Body of pancreas (tissue), 4 donors: Measurements from ENCODE around the gene SERINC3. TPM values are rescaled to one million over a fixed set of nuclear protein-coding genes. Genes with fewer than 3 reads are reported as not detected.
A peak's percentile ranks its signal among the peaks of the same experiment; 100 is the strongest.
"Not testable (repeated sequence)": the region's sequence is repeated elsewhere in the genome, so short reads cannot be mapped to it uniquely, and the experiment has no call there.

Source experiments
- ATAC-seq: fragments of 150-250 bp; one replicate; pipeline ENCODE4 v1.9.1; 2016
- DNase-seq, 4 donors: peaks; one replicate each; pipeline ENCODE4 v3.0.0-alpha.2; 2019
- H3K27ac ChIP-seq, 4 donors: fragments of 200-600 bp; sonication (generic); 1 replicate in 3 of 4; 2 replicates in 1 of 4; pipeline versions ENCODE4 v1.5.1 to v1.6.1; 2016 to 2019; ENCODE audit warnings: mild to moderate bottlenecking in 1 of 4, mixed read lengths in 1 of 4, moderate library complexity in 1 of 4
- H3K27me3 ChIP-seq, 2 donors: fragments of 200-600 bp; sonication (generic); one replicate each; pipeline ENCODE4 v1.6.0; 2016; ENCODE audit warnings: mild to moderate bottlenecking in 1 of 2
- H3K36me3 ChIP-seq, 2 donors: fragments of 200-600 bp; sonication (generic); replicated peaks in 1 of 2; 2 replicates each; pipeline ENCODE4 v1.5.1; 2016; ENCODE audit warnings: low read depth in 2 of 2; ENCODE audit not compliant: insufficient read depth in 1 of 2
- H3K4me1 ChIP-seq: fragments of 200-600 bp; sonication (generic); one replicate; pipeline ENCODE4 v1.6.0; 2016
- H3K4me3 ChIP-seq, 2 donors: fragments of 200-600 bp; sonication (generic); 1 replicate in 1 of 2; 2 replicates in 1 of 2; pipeline ENCODE4 v1.5.1; 2016 to 2019
- H3K9me3 ChIP-seq, 3 donors: fragments of 200-600 bp; sonication (generic); 1 replicate in 2 of 3; 2 replicates in 1 of 3; pipeline ENCODE4 v1.5.1; 2016
- CTCF ChIP-seq, 7 experiments: fragments of 450-650 bp in 4 of 7; fragments of 200-600 bp in 3 of 7; sonication (generic) in 3 of 7; IDR thresholded peaks; one replicate each; pipeline ENCODE4 v1.5.1; 2016 to 2019; ENCODE audit warnings: antibody characterized with exemption in 7 of 7
- POLR2A ChIP-seq, 3 donors: fragments of 450-650 bp; IDR thresholded peaks; one replicate each; pipeline ENCODE4 v1.6.1; 2016; ENCODE audit warnings: antibody characterized with exemption in 3 of 3, mild to moderate bottlenecking in 2 of 3
- WGBS, 2 donors: methylation state at CpG; one replicate each; pipeline ENCODE4 v1.1.5; 2017; 5-methylcytosine and 5-hydroxymethylcytosine counted together
- intact Hi-C: fragments of 100-400 bp; cut with DNase I; formaldehyde crosslinking; loops from one replicate; pipeline ENCODE4 v1.15.1; 2023
- total RNA-seq, 2 donors: library from RNA; depleted of rRNA; stranded (reverse); fragments of >200 nt; gene quantifications; one replicate each; pipeline ENCODE4 v1.1.0, GENCODE V29; 2016

The SERINC3 gene
- total RNA-seq, 2 donors from 2014 or later: 28.3 to 36.3 TPM

GRCh38 chr20:44475694-44476560 is 45.9 kb downstream of the SERINC3 start, which contains the start of gene TTPAL:
Gene TTPAL, plus strand, starts transcription at chr20:44475874. Its CDS starts 4,126 bp downstream, at chr20:44480000.
- TF ChIP-seq POLR2A (IDR thresholded peaks at IDR 0.05) (peak; percentile 93 to 98 (median 97)), CTCF (IDR thresholded peaks at IDR 0.05) (peak in 6 of 7 experiments; percentile 12 to 70 (median 50))
- intact Hi-C loops: no loop called here

GRCh38 chr20:44475372-44475693 is 46.5 kb downstream of the SERINC3 start:
- Histone ChIP-seq H3K36me3 (no peaks in the 10 kb centered on the region), H3K27me3 (no peaks in the 10 kb centered on the region), H3K9me3 (no peaks in the 10 kb centered on the region), H3K4me3 (peak overlapping the region; percentile 37 to 71), H3K27ac (peak overlapping the region; percentile 57 to 87 (median 78)), H3K4me1 (peaks cover 29% of the 10 kb centered on the region)
- DNase-seq (no peak), ATAC-seq (peak; percentile 8)
- TF ChIP-seq CTCF (IDR thresholded peaks at IDR 0.05): no peak
- TF ChIP-seq POLR2A (IDR thresholded peaks at IDR 0.05): no peak
- intact Hi-C loops: no loop called here
- 4 to 7% methylated on average over 2 of the region's 2 CpGs for WGBS, 2 donors

More at GRCh38 chr20:44475694-44476560, 45.9 kb downstream of the SERINC3 start, which contains the start of gene TTPAL:
- peaks cover 23% of the 10 kb centered on the region for H3K4me1 ChIP-seq
- WGBS, 2 donors: 3 to 5% methylated on average over 17 to 49 of the region's 55 CpGs
- peak; percentile 98 for ATAC-seq
- H3K36me3 ChIP-seq: no peaks in the 10 kb centered on the region
- no peaks in the 10 kb centered on the region for H3K9me3 ChIP-seq
- peak; percentile 90 to 94 (median 92) for DNase-seq
- H3K4me3 ChIP-seq: peak within 1 kb of the TSS; percentile 37 to 71
- H3K27ac ChIP-seq: peak within 1 kb of the TSS; percentile 57 to 87 (median 78)
- no peaks in the 10 kb centered on the region for H3K27me3 ChIP-seq

- H3K27ac ChIP-seq, intact Hi-C loops, ATAC-seq, H3K36me3 ChIP-seq, DNase-seq, H3K9me3 ChIP-seq, H3K27me3 ChIP-seq, H3K4me3 ChIP-seq: not testable (repeated sequence)
- H3K4me1 ChIP-seq: peaks cover 37% of the 10 kb centered on the region
- WGBS, 2 donors: 84 to 85% methylated on average over 6 to 9 of the region's 9 CpGs
Measured at GRCh38 chr20:44472283-44472682, 49.6 kb downstream of the SERINC3 start.

- no peaks in the 10 kb centered on the region for H3K27me3 ChIP-seq
- intact Hi-C loops: no loop called here
- no peaks in the 10 kb centered on the region for H3K36me3 ChIP-seq
- no peak for ATAC-seq
- H3K4me3 ChIP-seq: no peak overlapping the region
- no peaks in the 10 kb centered on the region for H3K9me3 ChIP-seq
- 69% methylated on average over 2 of the region's 2 CpGs for WGBS, 2 donors
- H3K4me1 ChIP-seq: peaks cover 30% of the 10 kb centered on the region
- H3K27ac ChIP-seq: peak overlapping the region in 1 of 4 donors; percentile 21
- peak; percentile 14 to 88 (median 71) for TF ChIP-seq CTCF (IDR thresholded peaks at IDR 0.05)
- no peak for TF ChIP-seq POLR2A (IDR thresholded peaks at IDR 0.05)
- DNase-seq: peak in 1 of 4 donors; percentile 12
Measured at GRCh38 chr20:44471481-44471882, 50.4 kb downstream of the SERINC3 start.

- no peak overlapping the region for H3K4me3 ChIP-seq
- DNase-seq: peak; percentile 62 to 81 (median 78)
- H3K27me3 ChIP-seq: no peaks in the 10 kb centered on the region
- peaks cover 25% of the 10 kb centered on the region for H3K4me1 ChIP-seq
- TF ChIP-seq POLR2A (IDR thresholded peaks at IDR 0.05): no peak
- peak in 1 of 7 experiments; percentile 9 for TF ChIP-seq CTCF (IDR thresholded peaks at IDR 0.05)
- H3K9me3 ChIP-seq: no peaks in the 10 kb centered on the region
- WGBS, 2 donors: 32 to 40% methylated on average over 5 of the region's 5 CpGs
- intact Hi-C loops: no loop called here
- H3K27ac ChIP-seq: peak overlapping the region in 2 of 4 donors; percentile 10 to 33
- peak; percentile 64 for ATAC-seq
- no peaks in the 10 kb centered on the region for H3K36me3 ChIP-seq
Measured at GRCh38 chr20:44470327-44470726, 51.5 kb downstream of the SERINC3 start.
